DND-41 (cell line): ENCODE measurements around the gene KIR3DL1.
"Not testable (repeated sequence)": the region's sequence is repeated elsewhere in the genome, so short reads cannot be mapped to it uniquely, and the experiment has no call there.

Experiments
- ATAC-seq: fragments of 200-7000 bp; cut with Tn5 transposase; 3 replicates; pipeline ENCODE4 v1.9.1; 2021; ENCODE audit warnings: low read depth; ENCODE audit not compliant: insufficient read depth
- DNase-seq: peaks from one replicate; pipeline ENCODE4 v3.0.0-alpha.2; 2020
- H2AFZ ChIP-seq: 2 replicates; pipeline ENCODE4 v1.6.0; 2012; ENCODE audit warnings: low read depth, low read length
- H3K27ac ChIP-seq: 2 replicates; pipeline ENCODE4 v1.5.1; 2012; ENCODE audit warnings: low read length, inconsistent platforms
- H3K27me3 ChIP-seq: fragments of 200-600 bp; sonication (generic); 2 replicates; pipeline ENCODE4 v1.6.0; 2012; ENCODE audit warnings: low read length, mild to moderate bottlenecking, inconsistent platforms; ENCODE audit not compliant: insufficient read depth, poor library complexity
- H3K36me3 ChIP-seq: 2 replicates; pipeline ENCODE4 v1.5.1; 2012; ENCODE audit warnings: low read length, inconsistent platforms; ENCODE audit not compliant: insufficient read depth
- H3K4me1 ChIP-seq: 2 replicates; pipeline ENCODE4 v1.5.1; 2012; ENCODE audit warnings: mild to moderate bottlenecking, low read length; ENCODE audit not compliant: insufficient read depth
- H3K4me2 ChIP-seq: 2 replicates; pipeline ENCODE4 v1.6.0; 2012; ENCODE audit warnings: mild to moderate bottlenecking, moderate library complexity, low read length, inconsistent platforms; ENCODE audit not compliant: insufficient read depth
- H3K4me3 ChIP-seq, 2 experiments: fragments of 200-600 bp in 1 of 2; shearing (Covaris generic) in 1 of 2; 2 replicates each; pipeline ENCODE4 v1.5.1; 2012 to 2016; ENCODE audit warnings: inconsistent platforms in 2 of 2, low read length in 2 of 2, mild to moderate bottlenecking in 2 of 2, low read depth in 1 of 2, moderate library complexity in 1 of 2
- H3K79me2 ChIP-seq: 2 replicates; pipeline ENCODE4 v1.6.0; 2012; ENCODE audit warnings: low read length, inconsistent platforms; ENCODE audit not compliant: insufficient read depth
- H3K9ac ChIP-seq: 2 replicates; pipeline ENCODE4 v1.6.0; 2012; ENCODE audit warnings: low read depth, mild to moderate bottlenecking, inconsistent platforms, low read length, moderate library complexity
- H3K9me3 ChIP-seq: 2 replicates; pipeline ENCODE4 v1.5.1; 2012; ENCODE audit warnings: low read length, moderate library complexity, mild to moderate bottlenecking, inconsistent platforms; ENCODE audit not compliant: insufficient read depth, severe bottlenecking
- H4K20me1 ChIP-seq: 2 replicates; pipeline ENCODE4 v1.6.0; 2012; ENCODE audit warnings: low read length; ENCODE audit not compliant: insufficient read depth
- CTCF ChIP-seq: IDR thresholded peaks from 2 replicates; pipeline ENCODE4 v1.5.1; 2012; ENCODE audit warnings: borderline replicate concordance, low read length, moderate library complexity, mild to moderate bottlenecking; ENCODE audit not compliant: poor library complexity, severe bottlenecking; ENCODE audit errors: extremely low read depth
- EZH2 ChIP-seq: IDR thresholded peaks from 3 replicates; pipeline ENCODE4 v1.6.1; 2012; ENCODE audit warnings: borderline replicate concordance, low read depth, mild to moderate bottlenecking, moderate library complexity, low read length, inconsistent platforms; ENCODE audit not compliant: severe bottlenecking

Gene KIR3DL1

GRCh38 chr19:54778896-54779295, 37.4 kb upstream of the KIR3DL1 start:
- not testable (repeated sequence) for H3K27ac ChIP-seq, H2AFZ ChIP-seq, H3K9ac ChIP-seq, H3K27me3 ChIP-seq, H3K4me1 ChIP-seq, H3K9me3 ChIP-seq, DNase-seq, H3K4me3 ChIP-seq, H3K36me3 ChIP-seq, H3K4me2 ChIP-seq, ATAC-seq, H3K79me2 ChIP-seq, H4K20me1 ChIP-seq

GRCh38 chr19:54782916-54783315, 33.4 kb upstream of the KIR3DL1 start:
- not testable (repeated sequence) for H2AFZ ChIP-seq, H3K36me3 ChIP-seq, H3K4me2 ChIP-seq, H4K20me1 ChIP-seq, H3K4me3 ChIP-seq, H3K79me2 ChIP-seq, ATAC-seq, H3K9ac ChIP-seq, H3K27me3 ChIP-seq, H3K27ac ChIP-seq, H3K9me3 ChIP-seq, DNase-seq, H3K4me1 ChIP-seq

- not testable (repeated sequence) for H4K20me1 ChIP-seq, H3K9ac ChIP-seq, H3K4me3 ChIP-seq, DNase-seq, H3K27me3 ChIP-seq, H3K79me2 ChIP-seq, H3K4me1 ChIP-seq, ATAC-seq, H2AFZ ChIP-seq, H3K9me3 ChIP-seq, H3K27ac ChIP-seq, H3K36me3 ChIP-seq, H3K4me2 ChIP-seq
These were observed 30.1 kb upstream of the KIR3DL1 start for GRCh38 chr19:54786091-54786723.

GRCh38 chr19:54788154-54788553, 28.1 kb upstream of the KIR3DL1 start:
- ATAC-seq, DNase-seq, H3K4me2 ChIP-seq, H3K79me2 ChIP-seq, H3K27me3 ChIP-seq, H3K4me1 ChIP-seq, H3K27ac ChIP-seq, H4K20me1 ChIP-seq, H3K9ac ChIP-seq, H3K9me3 ChIP-seq, H2AFZ ChIP-seq, H3K4me3 ChIP-seq, H3K36me3 ChIP-seq: not testable (repeated sequence)

GRCh38 chr19:54790711-54791110, 25.6 kb upstream of the KIR3DL1 start:
- no peak for TF ChIP-seq EZH2
- TF ChIP-seq CTCF, result no peak
- Histone ChIP-seq H3K9me3 (no peaks in the 10 kb centered on the region), H2AFZ (no peak overlapping the region), H4K20me1 (no peaks in the 10 kb centered on the region), H3K4me2 (no peak overlapping the region), H3K27me3 (no peaks in the 10 kb centered on the region), H3K4me1 (no peaks in the 10 kb centered on the region), H3K9ac (no peak overlapping the region), H3K79me2 (no peaks in the 10 kb centered on the region), H3K27ac (no peak overlapping the region), H3K36me3 (no peaks in the 10 kb centered on the region), H3K4me3 (no peak overlapping the region)
- DNase-seq (no peak), ATAC-seq (no peak)
